Left forelimb (tissue), 1 donor: ENCODE data around the gene SIRPD.
"Not testable (repeated sequence)": the region's sequence is repeated elsewhere in the genome, so short reads cannot be mapped to it uniquely, and the experiment has no call there.

Source experiments
- DNase-seq: peaks from one replicate; pipeline ENCODE4 v3.0.0-alpha.2; 2018; ENCODE audit warnings: low spot score

Gene SIRPD

DNA sequence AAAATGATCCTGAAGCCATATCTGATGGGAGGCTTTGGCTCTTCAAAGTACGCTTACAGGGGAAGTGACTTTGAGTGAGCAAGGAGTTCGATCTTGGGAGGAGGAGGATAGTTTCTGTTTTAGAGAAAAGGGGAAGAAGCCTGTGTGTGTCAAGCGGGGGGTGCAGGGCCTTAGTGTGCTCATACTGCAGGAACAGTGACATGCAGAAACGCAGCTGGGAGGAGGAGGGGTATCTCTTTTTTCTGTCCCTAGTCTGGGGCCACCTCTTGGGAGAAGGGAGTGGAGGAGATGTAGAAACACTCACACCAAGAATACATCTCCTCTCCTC, 19.8 kb downstream of the SIRPD start:
- no peak for DNase-seq

GRCh38 chr20:1536893-1537730, 20.4 kb downstream of the SIRPD start:
- DNase-seq = no peak

DNA sequence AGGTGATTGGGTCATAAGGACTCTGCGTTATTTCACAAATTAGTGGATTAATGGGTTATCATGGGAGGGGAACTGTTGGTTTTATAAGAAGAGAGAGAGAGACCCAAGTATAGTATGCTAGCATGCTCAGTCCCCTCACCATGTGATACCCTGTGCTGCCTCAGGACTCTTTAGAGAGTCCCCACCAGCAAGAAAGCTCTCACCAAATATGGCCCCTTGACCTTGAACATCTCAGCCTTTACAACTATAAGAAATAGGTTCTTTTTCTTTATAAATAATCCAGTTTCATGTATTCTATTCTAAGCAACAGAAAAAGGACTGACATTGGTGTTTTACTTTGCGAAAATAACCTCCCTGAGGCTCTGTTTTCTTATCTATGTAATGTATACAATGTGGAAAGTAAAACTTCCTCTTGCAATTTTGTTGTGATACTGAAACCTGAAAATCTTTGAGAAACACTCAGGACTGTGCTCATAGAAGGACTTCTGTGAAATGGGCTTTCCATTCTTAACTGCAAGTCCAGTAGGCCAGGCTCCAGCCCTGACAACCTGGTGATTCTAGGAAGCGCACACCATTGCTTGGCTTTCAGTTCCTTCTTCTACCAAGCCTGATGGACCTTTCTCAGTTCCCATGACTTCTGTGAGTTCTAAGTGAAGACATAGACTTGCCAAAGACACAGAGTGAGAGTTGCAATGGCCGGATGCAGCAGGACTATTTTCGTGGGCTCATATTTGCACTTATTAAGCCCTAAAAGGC, 21.9 kb downstream of the SIRPD start:
- DNase-seq = no peak

DNA sequence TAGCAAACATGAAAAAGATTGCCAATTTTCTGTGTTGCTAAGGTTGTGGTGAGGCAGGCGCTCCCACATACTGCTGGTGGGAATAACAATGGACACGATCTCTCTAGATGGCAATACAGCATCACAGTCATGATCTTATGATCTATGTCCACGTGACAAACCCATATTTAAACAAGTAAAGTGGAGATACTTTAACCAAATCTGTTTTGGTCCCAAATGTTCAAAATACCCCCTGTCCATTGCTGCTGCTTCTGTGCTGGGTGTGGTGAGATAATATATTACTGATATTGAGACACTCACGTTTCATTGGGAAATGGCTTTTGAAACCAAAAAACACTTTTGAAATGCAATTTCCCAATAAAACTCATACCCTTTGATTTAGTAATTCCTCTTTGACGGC, 23.0 kb downstream of the SIRPD start:
- DNase-seq = no peak

GRCh38 chr20:1533059-1533458, 24.4 kb downstream of the SIRPD start:
- no peak for DNase-seq

GRCh38 chr20:1528811-1529210, 28.7 kb downstream of the SIRPD start:
- no peak for DNase-seq

- DNase-seq = no peak
Observed at GRCh38 chr20:1527923-1528322, 29.6 kb downstream of the SIRPD start.

DNA sequence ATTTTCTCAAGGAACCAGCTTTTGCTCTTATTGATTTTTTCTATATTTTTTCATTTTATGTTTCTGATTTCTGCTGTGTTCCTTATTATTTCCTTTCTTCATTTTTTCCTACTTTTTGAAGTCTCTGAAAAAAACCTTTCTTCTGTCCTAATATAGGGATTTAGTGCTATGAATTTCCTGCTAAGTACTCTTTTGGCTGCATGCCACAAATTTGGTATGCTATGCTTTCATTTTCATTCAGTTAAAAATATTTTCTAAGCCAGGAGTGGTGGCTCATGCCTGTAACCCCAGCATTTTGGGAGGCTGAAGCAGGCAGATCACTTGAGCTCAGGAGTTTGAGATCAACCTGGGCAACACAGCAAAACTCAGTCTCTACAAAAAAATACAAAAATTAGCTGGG, 30.6 kb downstream of the SIRPD start:
- DNase-seq = no peak

GRCh38 chr20:1526310-1526709, 31.2 kb downstream of the SIRPD start:
- DNase-seq = no peak

DNA sequence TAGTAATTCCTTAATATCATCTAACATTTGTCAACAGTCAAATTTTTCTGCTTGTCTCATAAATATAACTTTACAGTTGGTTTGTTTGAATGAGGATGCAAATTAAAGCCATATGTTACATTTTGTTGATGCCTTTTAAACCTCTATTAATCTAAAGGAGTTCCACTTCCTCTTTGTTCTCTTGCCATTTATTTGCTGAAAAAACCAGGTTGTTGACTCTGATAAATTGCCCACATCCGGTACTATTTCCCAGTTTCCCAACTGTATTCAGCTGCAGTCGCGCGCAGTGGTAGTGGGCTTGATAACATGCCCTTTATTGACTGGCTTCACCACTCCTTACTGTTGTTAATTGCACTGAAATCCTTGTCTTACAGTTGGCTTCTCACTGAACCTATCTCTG, 33.5 kb downstream of the SIRPD start:
- no peak for DNase-seq

GRCh38 chr20:1517010-1517409, 40.5 kb downstream of the SIRPD start:
- no peak for DNase-seq

DNA sequence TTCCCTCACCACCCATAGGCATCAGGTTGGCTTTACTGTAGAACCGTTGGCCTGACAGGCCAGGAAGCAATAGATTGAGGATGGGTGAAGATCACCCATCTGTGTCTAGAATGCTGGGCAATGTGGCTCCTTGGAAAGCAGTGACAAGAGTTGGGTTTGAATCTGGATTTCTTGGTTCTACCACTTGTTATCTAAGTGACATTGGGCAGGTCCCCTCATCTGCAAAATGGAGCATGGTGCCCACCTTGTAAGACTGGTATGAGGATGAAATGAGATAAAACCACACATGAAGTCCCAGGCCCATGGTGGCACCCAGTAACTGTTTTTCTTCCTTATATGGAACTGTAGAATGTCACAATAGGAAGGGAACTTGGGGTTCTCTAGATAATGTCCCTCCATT, 43.7 kb downstream of the SIRPD start:
- no peak for DNase-seq

DNA sequence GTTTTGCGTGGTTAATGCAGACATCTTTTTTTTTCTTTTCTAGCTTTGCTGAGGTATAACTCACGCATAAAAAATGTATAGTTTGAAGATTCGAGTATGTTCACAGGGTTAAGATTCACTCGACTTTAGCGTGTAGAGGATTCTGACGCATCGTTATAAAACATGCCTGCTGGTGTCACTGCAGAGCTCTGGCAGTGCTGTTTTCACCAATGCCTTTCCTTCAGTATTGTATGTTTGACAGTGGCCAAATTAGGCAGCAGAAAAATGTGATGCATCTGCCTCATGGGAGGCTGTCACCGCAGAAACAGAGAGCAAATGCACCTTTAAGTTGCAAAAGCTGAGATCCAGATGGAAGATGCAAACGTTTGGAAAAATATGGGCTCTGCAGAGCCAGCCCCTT, 48.3 kb downstream of the SIRPD start:
- no peak for DNase-seq

GRCh38 chr20:1508574-1508973, 48.9 kb downstream of the SIRPD start:
- no peak for DNase-seq

GRCh38 chr20:1507276-1507675, 50.2 kb downstream of the SIRPD start:
- DNase-seq = no peak

GRCh38 chr20:1505871-1506270, 51.6 kb downstream of the SIRPD start:
- DNase-seq = no peak

GRCh38 chr20:1505361-1505760, 52.1 kb downstream of the SIRPD start:
- no peak for DNase-seq

GRCh38 chr20:1503564-1504227, 53.8 kb downstream of the SIRPD start:
- DNase-seq = no peak

DNA sequence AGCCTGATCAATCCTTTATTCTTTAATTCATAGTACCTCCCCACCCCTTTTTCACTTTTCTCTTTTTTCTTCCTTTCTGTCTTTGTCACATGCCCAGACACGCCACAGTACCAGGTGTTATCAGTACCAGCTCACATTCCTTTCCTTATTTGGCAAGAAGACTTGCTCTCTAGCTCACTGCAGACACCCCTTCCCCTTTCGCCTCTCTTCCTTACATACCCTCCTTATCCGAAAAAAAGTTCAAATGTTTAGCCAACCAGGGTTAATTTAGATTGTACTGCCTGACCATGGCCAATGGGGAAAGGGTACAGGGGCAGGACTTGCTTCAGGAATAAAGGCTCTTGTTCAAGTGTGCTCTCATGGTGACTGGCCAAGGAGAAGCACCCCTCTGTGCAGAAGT, 57.0 kb downstream of the SIRPD start:
- no peak for DNase-seq

- no peak for DNase-seq
Observed at GRCh38 chr20:1499528-1500420, 57.7 kb downstream of the SIRPD start.

DNA sequence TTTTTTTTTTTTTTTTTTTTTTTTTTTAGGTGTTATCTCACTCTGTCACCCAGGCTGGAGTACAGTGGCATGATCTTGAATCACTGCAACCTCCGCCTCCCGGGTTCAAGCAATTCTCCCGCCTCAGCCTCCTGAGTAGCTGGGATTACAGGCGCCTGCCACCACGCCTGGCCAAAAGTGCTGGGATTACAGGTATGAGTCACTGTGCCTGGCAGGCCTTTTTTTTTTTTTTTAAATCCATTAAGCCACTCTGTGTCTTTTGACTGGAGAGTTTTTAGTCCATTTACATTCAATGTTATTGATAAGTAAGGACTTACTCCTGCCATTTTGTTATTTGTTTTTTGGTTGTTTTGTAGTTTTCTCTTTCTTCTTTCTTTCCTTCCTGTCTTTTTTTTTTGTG, 60.1 kb downstream of the SIRPD start:
- not testable (repeated sequence) for DNase-seq

DNA sequence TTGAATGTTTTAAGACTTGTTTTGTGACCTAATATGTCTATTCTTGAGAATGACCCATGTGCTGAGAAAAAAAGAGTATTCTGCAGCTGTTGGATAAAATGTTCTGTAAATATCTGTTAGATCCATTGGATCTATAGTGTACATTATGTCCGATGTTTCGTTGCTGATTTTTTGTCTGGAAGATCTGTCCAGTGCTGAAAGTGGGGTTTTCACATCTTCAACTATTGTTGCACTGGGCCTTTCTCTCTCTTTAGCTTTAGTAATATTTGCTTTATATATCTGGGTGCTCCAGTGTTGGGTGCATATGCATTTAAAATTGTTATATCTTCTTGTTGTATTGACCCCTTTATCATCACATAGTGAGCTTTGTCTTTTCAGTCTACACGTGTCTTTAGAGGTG, 60.6 kb downstream of the SIRPD start:
- DNase-seq = no peak
